ENCODE data around the gene EXOC6.

DNA sequence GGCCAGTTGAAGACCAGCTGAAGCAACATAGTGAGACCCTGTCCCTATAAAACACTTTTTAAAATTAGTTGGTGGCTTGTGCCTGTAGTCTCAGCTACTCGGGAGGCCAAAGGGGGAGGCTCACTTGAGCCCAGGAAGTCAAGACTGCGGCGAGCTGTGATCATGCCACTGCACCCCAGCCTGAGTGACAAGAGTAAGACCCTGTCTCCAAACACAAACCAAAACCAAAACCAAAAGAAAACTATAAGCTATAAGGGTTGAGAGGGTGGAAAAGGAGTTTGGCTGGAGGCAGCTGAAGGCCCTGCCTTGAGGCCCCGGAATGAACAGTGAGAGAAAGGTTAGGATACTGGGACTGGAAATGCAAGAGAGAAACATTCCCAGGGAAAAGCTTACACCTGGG lies 10.9 kb upstream of the EXOC6 start:
- TF ChIP-seq, protein P1, sequence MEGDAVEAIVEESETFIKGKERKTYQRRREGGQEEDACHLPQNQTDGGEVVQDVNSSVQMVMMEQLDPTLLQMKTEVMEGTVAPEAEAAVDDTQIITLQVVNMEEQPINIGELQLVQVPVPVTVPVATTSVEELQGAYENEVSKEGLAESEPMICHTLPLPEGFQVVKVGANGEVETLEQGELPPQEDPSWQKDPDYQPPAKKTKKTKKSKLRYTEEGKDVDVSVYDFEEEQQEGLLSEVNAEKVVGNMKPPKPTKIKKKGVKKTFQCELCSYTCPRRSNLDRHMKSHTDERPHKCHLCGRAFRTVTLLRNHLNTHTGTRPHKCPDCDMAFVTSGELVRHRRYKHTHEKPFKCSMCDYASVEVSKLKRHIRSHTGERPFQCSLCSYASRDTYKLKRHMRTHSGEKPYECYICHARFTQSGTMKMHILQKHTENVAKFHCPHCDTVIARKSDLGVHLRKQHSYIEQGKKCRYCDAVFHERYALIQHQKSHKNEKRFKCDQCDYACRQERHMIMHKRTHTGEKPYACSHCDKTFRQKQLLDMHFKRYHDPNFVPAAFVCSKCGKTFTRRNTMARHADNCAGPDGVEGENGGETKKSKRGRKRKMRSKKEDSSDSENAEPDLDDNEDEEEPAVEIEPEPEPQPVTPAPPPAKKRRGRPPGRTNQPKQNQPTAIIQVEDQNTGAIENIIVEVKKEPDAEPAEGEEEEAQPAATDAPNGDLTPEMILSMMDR (tag by site-specific recombination; IDR thresholded peaks at IDR 0.05) = no peak
- TF ChIP-seq, protein P2, sequence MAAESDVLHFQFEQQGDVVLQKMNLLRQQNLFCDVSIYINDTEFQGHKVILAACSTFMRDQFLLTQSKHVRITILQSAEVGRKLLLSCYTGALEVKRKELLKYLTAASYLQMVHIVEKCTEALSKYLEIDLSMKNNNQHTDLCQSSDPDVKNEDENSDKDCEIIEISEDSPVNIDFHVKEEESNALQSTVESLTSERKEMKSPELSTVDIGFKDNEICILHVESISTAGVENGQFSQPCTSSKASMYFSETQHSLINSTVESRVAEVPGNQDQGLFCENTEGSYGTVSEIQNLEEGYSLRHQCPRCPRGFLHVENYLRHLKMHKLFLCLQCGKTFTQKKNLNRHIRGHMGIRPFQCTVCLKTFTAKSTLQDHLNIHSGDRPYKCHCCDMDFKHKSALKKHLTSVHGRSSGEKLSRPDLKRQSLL (tag by site-specific recombination; IDR thresholded peaks at IDR 0.05) = no peak
- TF ChIP-seq, protein P3, sequence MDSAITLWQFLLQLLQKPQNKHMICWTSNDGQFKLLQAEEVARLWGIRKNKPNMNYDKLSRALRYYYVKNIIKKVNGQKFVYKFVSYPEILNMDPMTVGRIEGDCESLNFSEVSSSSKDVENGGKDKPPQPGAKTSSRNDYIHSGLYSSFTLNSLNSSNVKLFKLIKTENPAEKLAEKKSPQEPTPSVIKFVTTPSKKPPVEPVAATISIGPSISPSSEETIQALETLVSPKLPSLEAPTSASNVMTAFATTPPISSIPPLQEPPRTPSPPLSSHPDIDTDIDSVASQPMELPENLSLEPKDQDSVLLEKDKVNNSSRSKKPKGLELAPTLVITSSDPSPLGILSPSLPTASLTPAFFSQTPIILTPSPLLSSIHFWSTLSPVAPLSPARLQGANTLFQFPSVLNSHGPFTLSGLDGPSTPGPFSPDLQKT (IDR thresholded peaks at IDR 0.05; ENCODE audit: borderline replicate concordance, low read depth, low read length) = no peak
- TF ChIP-seq, protein P4, sequence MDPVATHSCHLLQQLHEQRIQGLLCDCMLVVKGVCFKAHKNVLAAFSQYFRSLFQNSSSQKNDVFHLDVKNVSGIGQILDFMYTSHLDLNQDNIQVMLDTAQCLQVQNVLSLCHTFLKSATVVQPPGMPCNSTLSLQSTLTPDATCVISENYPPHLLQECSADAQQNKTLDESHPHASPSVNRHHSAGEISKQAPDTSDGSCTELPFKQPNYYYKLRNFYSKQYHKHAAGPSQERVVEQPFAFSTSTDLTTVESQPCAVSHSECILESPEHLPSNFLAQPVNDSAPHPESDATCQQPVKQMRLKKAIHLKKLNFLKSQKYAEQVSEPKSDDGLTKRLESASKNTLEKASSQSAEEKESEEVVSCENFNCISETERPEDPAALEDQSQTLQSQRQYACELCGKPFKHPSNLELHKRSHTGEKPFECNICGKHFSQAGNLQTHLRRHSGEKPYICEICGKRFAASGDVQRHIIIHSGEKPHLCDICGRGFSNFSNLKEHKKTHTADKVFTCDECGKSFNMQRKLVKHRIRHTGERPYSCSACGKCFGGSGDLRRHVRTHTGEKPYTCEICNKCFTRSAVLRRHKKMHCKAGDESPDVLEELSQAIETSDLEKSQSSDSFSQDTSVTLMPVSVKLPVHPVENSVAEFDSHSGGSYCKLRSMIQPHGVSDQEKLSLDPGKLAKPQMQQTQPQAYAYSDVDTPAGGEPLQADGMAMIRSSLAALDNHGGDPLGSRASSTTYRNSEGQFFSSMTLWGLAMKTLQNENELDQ (tag by site-specific recombination; IDR thresholded peaks at IDR 0.05; ENCODE audit: low read depth) = no peak
- TF ChIP-seq KLF1 (tag by site-specific recombination; IDR thresholded peaks at IDR 0.05) (no peak), ZNF501 (tag by site-specific recombination; IDR thresholded peaks at IDR 0.05) (no peak), ZNF843 (tag by site-specific recombination; IDR thresholded peaks at IDR 0.05) (no peak)

All from HEK293 (cell line).